ENCODE data around the gene DRD3.

Gene DRD3

DNA sequence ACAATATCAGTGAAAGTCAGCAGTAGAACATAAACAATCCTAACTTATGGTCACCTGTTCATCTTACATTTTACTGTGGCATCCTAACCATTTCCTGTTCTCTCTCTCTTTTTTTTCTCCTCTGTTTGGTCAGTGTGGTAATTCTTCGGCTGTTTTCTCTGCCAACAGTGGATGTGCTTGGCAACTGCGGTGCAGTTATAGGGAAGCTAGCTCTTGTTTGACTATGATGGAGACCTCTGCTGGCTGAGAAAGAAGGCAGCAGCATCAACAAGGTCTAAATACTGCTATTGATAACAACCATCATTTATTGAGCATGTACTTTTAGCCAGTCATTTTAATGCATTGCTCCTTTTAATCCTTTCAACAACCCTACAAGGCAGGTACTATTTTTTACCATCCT is 723 bp upstream of the DRD3 start:
- WGBS (ENCODE audit: extremely low coverage, insufficient coverage, insufficient read length) = no CpG with 5 or more reads among the region's 2 CpGs
- H2BK120ac ChIP-seq (ENCODE audit: insufficient read depth, low read length, poor library complexity) = no peak overlapping the region
- H4K8ac ChIP-seq (ENCODE audit: low read depth, low read length) = no peak overlapping the region
- no peaks in the 10 kb centered on the region for H3K36me3 ChIP-seq (ENCODE audit: control insufficient read depth in 1 of 2, insufficient read depth in 2 of 2, low read length in 2 of 2)
- H4K12ac ChIP-seq (ENCODE audit: low read depth, low read length) = no peak overlapping the region
- H3K14ac ChIP-seq (ENCODE audit: low read length) = no peak overlapping the region
- no peak overlapping the region for H2BK5ac ChIP-seq (ENCODE audit: low read depth, low read length, poor library complexity)
- H3K18ac ChIP-seq (ENCODE audit: low read length) = no peak overlapping the region
- H3K23ac ChIP-seq (ENCODE audit: low read length) = no peak overlapping the region
- H4K91ac ChIP-seq (ENCODE audit: low read depth, low read length) = no peak overlapping the region
- H3K4ac ChIP-seq (ENCODE audit: low read depth, low read length) = no peak overlapping the region
- H3K27me3 ChIP-seq (ENCODE audit: insufficient read depth, low read length) = peaks cover 2% of the 10 kb centered on the region
- H2AK5ac ChIP-seq (ENCODE audit: low read length) = no peak overlapping the region
- no peak overlapping the region for H3K27ac ChIP-seq (ENCODE audit: low read depth, low read length)
- no peak overlapping the region for H3K4me2 ChIP-seq (ENCODE audit: low read length)
- no peak overlapping the region for H3K4me3 ChIP-seq (ENCODE audit: low read depth, low read length)
- no peak overlapping the region for H2BK12ac ChIP-seq (ENCODE audit: low read length)
- H3K9ac ChIP-seq (ENCODE audit: low read length) = no peak overlapping the region
- peak in 1 of 2 donors; percentile 16 for DNase-seq
- no peaks in the 10 kb centered on the region for H3K79me1 ChIP-seq (ENCODE audit: low read length)
- no peaks in the 10 kb centered on the region for H3K9me3 ChIP-seq (ENCODE audit: insufficient read depth, low read depth, low read length)
- H3K4me1 ChIP-seq (ENCODE audit: control insufficient read depth in 1 of 2, insufficient read depth in 2 of 2, low read length in 2 of 2) = no peaks in the 10 kb centered on the region
- no peak overlapping the region for H2AFZ ChIP-seq (ENCODE audit: insufficient read depth, low read length, poor library complexity)
- H3K79me2 ChIP-seq (ENCODE audit: control insufficient read depth, insufficient read depth, low read length, poor library complexity) = no peaks in the 10 kb centered on the region

DNA sequence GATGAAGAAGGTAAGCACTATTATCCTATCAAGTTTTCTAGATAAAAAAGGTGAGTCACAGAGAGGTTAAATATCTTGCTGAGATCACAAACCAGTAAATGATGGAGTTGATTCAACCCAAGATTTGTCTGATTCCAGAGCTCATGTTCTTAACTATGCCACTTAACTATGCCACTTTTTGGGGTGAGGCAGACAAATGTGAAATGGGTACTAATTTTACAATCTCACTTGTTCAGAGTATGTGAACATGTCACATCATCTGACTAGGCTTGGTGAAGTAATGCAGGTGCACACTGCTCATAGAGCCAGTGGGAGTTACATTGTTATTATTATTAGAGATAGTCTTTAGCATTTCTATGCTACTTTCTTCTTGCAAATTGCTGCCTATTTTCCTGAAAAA is 2.0 kb downstream of the DRD3 start:
- no peaks in the 10 kb centered on the region for H3K79me1 ChIP-seq (ENCODE audit: low read length)
- no peaks in the 10 kb centered on the region for H3K79me2 ChIP-seq (ENCODE audit: control insufficient read depth, insufficient read depth, low read length, poor library complexity)

DNA sequence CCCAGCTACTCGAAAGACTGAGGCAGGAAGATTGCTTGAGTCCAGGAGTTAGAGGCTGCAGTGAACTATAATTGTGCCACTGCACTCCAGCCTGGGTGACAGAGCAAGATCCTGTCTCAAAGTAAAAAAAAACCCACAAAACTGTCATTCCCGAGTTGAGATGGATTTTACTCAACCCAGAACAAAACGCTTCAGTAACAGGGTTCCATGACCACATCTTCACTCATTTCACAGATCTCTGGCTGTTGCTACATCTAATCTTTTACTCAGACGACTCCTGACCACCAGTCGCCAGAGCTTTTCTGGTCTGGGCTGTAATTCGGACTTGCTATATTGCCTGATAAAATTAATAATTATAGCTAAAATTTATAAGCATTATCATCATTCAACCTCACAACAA is 2.4 kb downstream of the DRD3 start:
- H3K23ac ChIP-seq (ENCODE audit: low read length) = no peak overlapping the region
- no peaks in the 10 kb centered on the region for H3K79me1 ChIP-seq (ENCODE audit: low read length)
- no peak overlapping the region for H4K91ac ChIP-seq (ENCODE audit: low read depth, low read length)
- H3K9me3 ChIP-seq (ENCODE audit: insufficient read depth, low read depth, low read length) = no peaks in the 10 kb centered on the region
- no peak overlapping the region for H2AFZ ChIP-seq (ENCODE audit: insufficient read depth, low read length, poor library complexity)
- no peak overlapping the region for H4K12ac ChIP-seq (ENCODE audit: low read depth, low read length)
- DNase-seq = no peak
- no peak overlapping the region for H2AK5ac ChIP-seq (ENCODE audit: low read length)
- no peak overlapping the region for H3K9ac ChIP-seq (ENCODE audit: low read length)
- H2BK12ac ChIP-seq (ENCODE audit: low read length) = no peak overlapping the region
- peaks cover 2% of the 10 kb centered on the region for H3K27me3 ChIP-seq (ENCODE audit: insufficient read depth, low read length)
- no CpG with 5 or more reads among the region's 6 CpGs for WGBS (ENCODE audit: extremely low coverage, insufficient coverage, insufficient read length)
- H3K18ac ChIP-seq (ENCODE audit: low read length) = no peak overlapping the region
- no peak overlapping the region for H3K4me3 ChIP-seq (ENCODE audit: low read depth, low read length)
- no peak overlapping the region for H2BK120ac ChIP-seq (ENCODE audit: insufficient read depth, low read length, poor library complexity)
- no peaks in the 10 kb centered on the region for H3K4me1 ChIP-seq (ENCODE audit: control insufficient read depth in 1 of 2, insufficient read depth in 2 of 2, low read length in 2 of 2)
- no peak overlapping the region for H3K4me2 ChIP-seq (ENCODE audit: low read length)
- no peak overlapping the region for H4K8ac ChIP-seq (ENCODE audit: low read depth, low read length)
- no peaks in the 10 kb centered on the region for H3K36me3 ChIP-seq (ENCODE audit: control insufficient read depth in 1 of 2, insufficient read depth in 2 of 2, low read length in 2 of 2)
- no peak overlapping the region for H3K4ac ChIP-seq (ENCODE audit: low read depth, low read length)
- no peak overlapping the region for H3K27ac ChIP-seq (ENCODE audit: low read depth, low read length)
- no peak overlapping the region for H3K14ac ChIP-seq (ENCODE audit: low read length)
- H3K79me2 ChIP-seq (ENCODE audit: control insufficient read depth, insufficient read depth, low read length, poor library complexity) = no peaks in the 10 kb centered on the region
- no peak overlapping the region for H2BK5ac ChIP-seq (ENCODE audit: low read depth, low read length, poor library complexity)

More for the DNA sequence above, 2.0 kb downstream of the DRD3 start:
- Histone ChIP-seq H3K18ac (ENCODE audit: low read length) (no peak overlapping the region), H3K36me3 (ENCODE audit: control insufficient read depth in 1 of 2, insufficient read depth in 2 of 2, low read length in 2 of 2) (no peaks in the 10 kb centered on the region), H3K4me2 (ENCODE audit: low read length) (no peak overlapping the region), H2AK5ac (ENCODE audit: low read length) (no peak overlapping the region), H2BK12ac (ENCODE audit: low read length) (no peak overlapping the region), H3K9ac (ENCODE audit: low read length) (no peak overlapping the region), H2AFZ (ENCODE audit: insufficient read depth, low read length, poor library complexity) (no peak overlapping the region), H4K12ac (ENCODE audit: low read depth, low read length) (no peak overlapping the region), H3K27ac (ENCODE audit: low read depth, low read length) (no peak overlapping the region), H3K14ac (ENCODE audit: low read length) (no peak overlapping the region), H3K4me3 (ENCODE audit: low read depth, low read length) (no peak overlapping the region), H3K27me3 (ENCODE audit: insufficient read depth, low read length) (peaks cover 2% of the 10 kb centered on the region), H4K91ac (ENCODE audit: low read depth, low read length) (no peak overlapping the region), H2BK120ac (ENCODE audit: insufficient read depth, low read length, poor library complexity) (no peak overlapping the region), H3K4me1 (ENCODE audit: control insufficient read depth in 1 of 2, insufficient read depth in 2 of 2, low read length in 2 of 2) (no peaks in the 10 kb centered on the region), H3K4ac (ENCODE audit: low read depth, low read length) (no peak overlapping the region), H4K8ac (ENCODE audit: low read depth, low read length) (no peak overlapping the region), H3K23ac (ENCODE audit: low read length) (no peak overlapping the region), H2BK5ac (ENCODE audit: low read depth, low read length, poor library complexity) (no peak overlapping the region), H3K9me3 (ENCODE audit: insufficient read depth, low read depth, low read length) (no peaks in the 10 kb centered on the region)
- no peak for DNase-seq

GRCh38 chr3:114175204-114175987 is 3.5 kb downstream of the DRD3 start:
- H2AK5ac ChIP-seq (ENCODE audit: low read length) = no peak overlapping the region
- H3K4me1 ChIP-seq (ENCODE audit: control insufficient read depth in 1 of 2, insufficient read depth in 2 of 2, low read length in 2 of 2) = no peaks in the 10 kb centered on the region
- H3K36me3 ChIP-seq (ENCODE audit: control insufficient read depth in 1 of 2, insufficient read depth in 2 of 2, low read length in 2 of 2) = no peaks in the 10 kb centered on the region
- H2BK5ac ChIP-seq (ENCODE audit: low read depth, low read length, poor library complexity) = no peak overlapping the region
- H4K8ac ChIP-seq (ENCODE audit: low read depth, low read length) = no peak overlapping the region
- no peaks in the 10 kb centered on the region for H3K79me1 ChIP-seq (ENCODE audit: low read length)
- H3K4me2 ChIP-seq (ENCODE audit: low read length) = no peak overlapping the region
- no peak overlapping the region for H2BK12ac ChIP-seq (ENCODE audit: low read length)
- H3K4ac ChIP-seq (ENCODE audit: low read depth, low read length) = no peak overlapping the region
- H3K79me2 ChIP-seq (ENCODE audit: control insufficient read depth, insufficient read depth, low read length, poor library complexity) = no peaks in the 10 kb centered on the region
- no peak overlapping the region for H3K18ac ChIP-seq (ENCODE audit: low read length)
- no peak overlapping the region for H3K27ac ChIP-seq (ENCODE audit: low read depth, low read length)
- no CpG with 5 or more reads among the region's 3 CpGs for WGBS (ENCODE audit: extremely low coverage, insufficient coverage, insufficient read length)
- H3K4me3 ChIP-seq (ENCODE audit: low read depth, low read length) = no peak overlapping the region
- no peak overlapping the region for H4K12ac ChIP-seq (ENCODE audit: low read depth, low read length)
- DNase-seq = no peak
- H4K91ac ChIP-seq (ENCODE audit: low read depth, low read length) = no peak overlapping the region
- no peaks in the 10 kb centered on the region for H3K9me3 ChIP-seq (ENCODE audit: insufficient read depth, low read depth, low read length)
- no peak overlapping the region for H3K9ac ChIP-seq (ENCODE audit: low read length)
- H3K23ac ChIP-seq (ENCODE audit: low read length) = no peak overlapping the region
- H3K27me3 ChIP-seq (ENCODE audit: insufficient read depth, low read length) = no peaks in the 10 kb centered on the region
- H2BK120ac ChIP-seq (ENCODE audit: insufficient read depth, low read length, poor library complexity) = no peak overlapping the region
- H3K14ac ChIP-seq (ENCODE audit: low read length) = no peak overlapping the region
- H2AFZ ChIP-seq (ENCODE audit: insufficient read depth, low read length, poor library complexity) = no peak overlapping the region
